Measurements from ENCODE around the gene SEMA3G.

DNA sequence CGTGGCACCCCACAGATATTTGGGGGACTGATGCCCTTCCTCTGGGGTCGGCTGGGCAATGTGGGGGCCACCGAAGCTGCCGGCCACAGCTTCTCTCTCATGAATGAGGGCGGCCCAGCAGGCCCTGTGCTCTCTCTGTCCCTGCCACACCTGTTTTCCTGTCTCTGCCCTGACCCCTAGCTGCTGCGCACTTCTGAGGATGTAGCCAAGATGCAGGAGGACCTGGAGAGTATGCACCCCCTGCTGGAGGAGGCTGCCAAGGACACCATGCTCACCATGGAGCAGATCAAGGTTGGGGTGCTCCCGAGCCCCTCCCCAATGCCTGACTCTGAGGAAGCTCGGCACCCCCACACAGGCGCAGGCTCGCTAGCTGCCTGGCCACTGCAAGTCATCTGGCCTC, 59.7 kb downstream of the SEMA3G start:
- peak; percentile 29 for TF ChIP-seq CTCF (IDR thresholded peaks at IDR 0.05; ENCODE audit: poor library complexity, severe bottlenecking)
- TF ChIP-seq POLR2AphosphoS5 (IDR thresholded peaks at IDR 0.05), result no peak
- no peak for TF ChIP-seq MXI1 (conservative IDR thresholded peaks at IDR 0.05; ENCODE audit: poor library complexity, severe bottlenecking)
- TF ChIP-seq SMC3 (conservative IDR thresholded peaks at IDR 0.05; ENCODE audit: poor library complexity), result no peak
- TF ChIP-seq EZH2 (IDR thresholded peaks at IDR 0.05; ENCODE audit: borderline replicate concordance, insufficient read depth, low read length, poor library complexity, severe bottlenecking), result no peak
- TF ChIP-seq EP300 (conservative IDR thresholded peaks at IDR 0.05; ENCODE audit: poor library complexity, severe bottlenecking), result no peak
- TF ChIP-seq RAD21 (conservative IDR thresholded peaks at IDR 0.05), result no peak

Data from neural cell (in vitro differentiated cells).